ENCODE data around the gene SPOP.

GRCh38 chr17:49698005-49698404, 20.1 kb upstream of the SPOP start:
- TF ChIP-seq CTCF (IDR thresholded peaks at IDR 0.05), result no peak
- no peak for TF ChIP-seq ZFX (IDR thresholded peaks at IDR 0.05; ENCODE audit: borderline replicate concordance)
